Measurements from ENCODE around the gene SELE.

- TF ChIP-seq CTCF (conservative IDR thresholded peaks at IDR 0.05; ENCODE audit: low read depth, low read length) (no peak), BHLHE40 (IDR thresholded peaks at IDR 0.05; ENCODE audit: low read depth, low read length) (no peak), RFX5 (IDR thresholded peaks at IDR 0.05; ENCODE audit: low read depth, low read length) (no peak), MAZ (IDR thresholded peaks at IDR 0.05; ENCODE audit: borderline replicate concordance, low read depth, low read length) (no peak), POLR2A (IDR thresholded peaks at IDR 0.05; ENCODE audit: low read depth, low read length) (no peak), MXI1 (IDR thresholded peaks at IDR 0.05; ENCODE audit: borderline replicate concordance, low read depth, low read length) (no peak), FOS (IDR thresholded peaks at IDR 0.05; ENCODE audit: low read depth, low read length) (no peak)
Measured at GRCh38 chr1:169733924-169734323, at the start of gene SELE.

Measured in IMR-90 (cell line).